RWPE1 (cell line): Measurements from ENCODE around the gene NUDT10.

Source experiments
- CTCF ChIA-PET: fragments of 350-600 bp; sonication (Branson Sonifier 250); formaldehyde crosslinking; extraction: SDS; loops from one replicate; lab custom pipeline; 2021; lab: Yijun Ruan, JAX
- POLR2A ChIA-PET: fragments of 400-600 bp; formaldehyde crosslinking; extraction: SDS; loops from one replicate; lab custom pipeline; 2020; ENCODE audit warnings: antibody characterized with exemption; ENCODE audit not compliant: low non-redundant PET; lab: Yijun Ruan, JAX
- DNase-seq: peaks from one replicate; pipeline ENCODE4 v3.0.0; 2012; ENCODE audit warnings: low spot score
- H3K27ac ChIP-seq: fragments of 450-650 bp; 2 replicates; pipeline ENCODE4 v1.5.1; 2017
- CTCF ChIP-seq: fragments of 450-650 bp; conservative IDR thresholded peaks from 2 replicates; pipeline ENCODE4 v1.5.1; 2017; ENCODE audit warnings: low read depth, mild to moderate bottlenecking

NUDT10 gene

GRCh38 chrX:51361251-51361650 is 28.6 kb downstream of the NUDT10 start:
- ChIA-PET POLR2A (no interaction called here), CTCF (interaction anchor here (0.6 kb wide), 1 partner anchor 1560 kb away, joined by 4 read pairs; no protein-coding TSS in a partner anchor)
- H3K27ac ChIP-seq = no peak overlapping the region

GRCh38 chrX:51376672-51377071 is 44.0 kb downstream of the NUDT10 start:
- no peak overlapping the region for H3K27ac ChIP-seq
- no peak for DNase-seq
- POLR2A ChIA-PET = no interaction called here
- CTCF ChIA-PET = no interaction called here
- TF ChIP-seq CTCF = no peak

More at GRCh38 chrX:51361251-51361650, 28.6 kb downstream of the NUDT10 start:
- DNase-seq = no peak
- no peak for TF ChIP-seq CTCF
